GM21367 (cell line): Measurements from ENCODE around the gene GPR17.

Experiments
- ATAC-seq: cut with Tn5 transposase; IDR thresholded peaks from one replicate; pipeline ENCODE4 v1.9.1; 2021; ENCODE audit not compliant: unreplicated experiment

GPR17 gene

DNA sequence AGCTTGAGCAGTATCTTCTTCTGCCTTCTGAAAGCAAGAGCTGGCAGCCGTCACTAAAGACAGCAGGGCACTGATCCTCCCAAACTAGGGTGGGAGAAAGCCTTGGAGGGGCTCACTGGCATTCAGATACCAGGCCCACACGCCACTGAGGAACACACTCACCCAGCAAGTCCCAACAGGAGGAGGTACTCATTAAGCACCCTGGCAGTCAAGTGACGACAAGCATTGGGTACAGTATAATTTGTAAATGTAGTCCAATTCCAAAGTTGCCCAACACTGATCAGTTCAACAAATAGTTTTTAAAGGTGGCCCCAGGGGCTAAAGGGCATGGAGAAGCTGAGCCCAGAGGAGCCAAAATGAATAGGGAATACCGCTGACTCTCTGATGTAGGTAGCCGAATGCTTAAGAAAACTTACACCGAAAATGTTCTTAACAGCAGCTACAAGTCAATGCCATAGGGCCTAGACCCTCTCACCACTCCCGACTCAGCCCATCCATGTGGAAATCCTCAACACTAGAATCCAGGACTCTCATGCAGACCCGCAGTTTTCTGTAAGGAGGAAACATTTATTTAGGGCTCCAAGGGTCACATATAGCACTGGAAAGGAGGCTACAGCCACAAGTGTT, 19.4 kb downstream of the GPR17 start:
- ATAC-seq = no peak

DNA sequence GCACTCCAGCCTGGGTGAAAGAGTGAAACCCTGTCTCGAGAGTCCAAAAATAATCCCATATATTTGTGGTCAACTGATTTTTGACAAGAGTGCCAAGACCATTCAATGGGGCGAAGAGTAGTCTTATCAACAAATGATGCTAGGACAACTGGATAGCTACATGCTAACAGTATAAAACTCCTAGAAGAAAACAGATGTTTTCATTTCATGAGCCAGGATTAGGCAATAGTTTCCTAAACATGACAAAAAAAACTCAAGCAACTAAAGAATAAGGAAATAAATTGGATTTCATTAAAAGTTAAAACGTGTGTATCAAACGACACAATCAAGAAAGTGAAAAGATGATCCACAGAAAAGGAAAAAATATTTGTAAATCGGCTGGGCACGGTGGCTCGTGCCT, 23.1 kb downstream of the GPR17 start:
- ATAC-seq = no peak

- ATAC-seq = no peak
Observed at GRCh38 chr2:127670055-127670956, 24.4 kb downstream of the GPR17 start.

GRCh38 chr2:127670957-127671290, 25.0 kb downstream of the GPR17 start:
- ATAC-seq = no peak

DNA sequence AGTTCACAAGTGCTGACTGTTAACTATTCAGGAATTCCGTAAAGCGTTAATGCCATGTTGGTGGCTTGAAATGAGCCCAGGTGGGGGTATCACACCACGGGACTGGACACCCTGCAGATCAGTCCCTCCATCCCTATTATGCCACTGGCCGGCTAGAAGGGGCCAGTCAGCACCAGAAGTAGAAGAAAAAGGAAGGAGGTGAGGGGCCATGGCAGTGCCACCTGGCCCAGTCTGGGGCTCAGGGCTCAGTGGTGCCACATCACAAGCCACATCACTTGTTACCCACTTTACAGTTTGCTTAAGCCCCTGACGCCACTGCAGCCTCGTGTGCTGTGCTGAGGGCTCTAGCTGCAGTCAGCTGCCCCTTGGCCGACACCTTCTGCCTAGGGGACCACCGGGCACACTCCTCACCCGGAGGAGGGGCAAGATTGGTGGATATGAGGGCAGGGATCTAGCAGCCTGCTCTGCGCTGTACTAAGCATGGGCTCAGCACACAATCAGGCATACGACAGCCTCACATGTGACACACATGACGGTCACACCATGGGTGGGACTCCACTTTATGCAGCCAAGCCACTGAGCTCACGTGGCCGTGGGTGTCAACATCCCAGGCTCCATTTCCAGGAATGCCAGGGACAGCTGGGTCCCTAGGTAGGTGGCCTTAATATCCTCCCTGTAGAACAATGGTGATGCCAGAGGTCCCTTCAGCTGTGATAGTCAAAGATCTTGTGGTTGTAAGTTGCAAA, 25.8 kb downstream of the GPR17 start:
- no peak for ATAC-seq

DNA sequence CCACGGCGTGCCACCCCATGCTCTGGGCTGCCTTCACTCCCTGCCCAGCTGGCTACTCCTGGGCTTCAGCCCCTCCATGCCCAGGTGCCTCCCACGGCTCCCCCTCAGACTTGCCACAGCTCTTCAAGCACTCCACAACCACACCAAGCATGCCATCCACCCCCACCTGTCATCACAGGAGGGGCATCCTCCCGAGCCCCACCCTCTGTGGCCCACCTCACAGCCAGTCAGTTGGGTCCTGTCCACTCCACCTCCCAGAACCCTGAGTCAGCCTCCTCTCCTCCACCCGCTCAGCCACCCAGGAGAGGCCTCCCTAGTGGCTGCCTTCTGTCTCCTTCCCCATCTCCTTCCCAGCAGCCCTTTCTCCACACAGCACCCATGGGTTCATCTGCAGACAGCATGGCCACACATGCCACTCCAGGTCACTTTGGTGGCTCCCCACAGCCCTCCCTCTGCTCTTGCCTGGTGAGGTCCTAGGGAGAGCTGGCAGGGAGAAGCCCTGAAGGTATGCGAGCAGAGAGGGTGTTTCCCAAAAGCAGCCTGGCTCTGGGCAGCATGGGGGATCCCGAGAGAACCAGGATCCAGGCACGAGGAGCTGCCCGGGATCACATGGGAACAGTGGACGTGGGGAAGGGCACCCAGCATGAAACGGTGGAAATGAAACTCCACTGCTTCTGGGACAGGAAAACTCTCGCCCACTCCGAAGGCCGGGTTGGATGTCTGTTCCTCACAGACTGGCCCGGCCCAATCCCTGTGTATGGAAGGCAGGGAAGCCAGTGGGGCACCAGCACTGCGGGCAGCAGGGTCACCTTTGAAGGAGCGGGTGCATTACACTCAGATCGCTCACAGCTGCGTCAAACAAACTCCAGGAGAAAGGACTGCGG, 26.6 kb downstream of the GPR17 start:
- ATAC-seq = no peak

DNA sequence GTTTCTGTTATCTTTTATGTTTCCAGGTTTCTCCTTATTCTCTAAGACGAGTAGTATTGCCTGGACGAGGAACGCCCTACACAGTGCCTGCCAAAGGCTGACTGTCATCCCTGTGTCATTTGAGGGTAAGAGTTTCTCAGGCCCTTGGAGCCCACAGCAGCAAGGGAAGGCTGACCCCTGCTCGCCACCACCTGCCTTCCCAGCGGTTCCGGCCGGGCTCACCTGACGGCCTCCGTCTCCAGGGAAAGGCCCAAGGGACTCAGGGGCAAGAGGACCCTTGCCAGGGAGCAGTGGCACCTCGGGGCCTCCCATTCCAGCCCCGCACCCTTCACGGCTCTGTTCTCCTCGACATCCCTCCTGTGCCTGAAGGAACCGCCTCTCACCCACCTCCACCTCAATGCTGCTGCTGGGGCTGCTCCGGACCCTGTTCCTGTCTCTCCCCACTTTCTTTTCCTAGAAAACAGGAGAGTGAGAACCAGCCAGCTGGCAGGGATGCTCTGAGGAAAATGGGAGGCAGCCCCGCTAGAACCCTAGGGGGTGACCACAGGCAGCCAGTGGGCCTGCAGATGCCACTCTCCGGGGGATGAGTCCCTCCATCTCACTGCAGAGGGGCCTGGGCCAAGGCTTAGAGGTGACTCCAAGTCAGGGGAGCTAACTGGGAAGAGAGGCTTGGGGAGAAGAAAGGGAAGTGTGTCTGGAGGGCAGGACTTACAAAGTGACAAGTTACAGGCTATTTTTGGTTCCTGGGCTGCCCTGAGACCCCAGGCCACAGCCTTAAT, 27.5 kb downstream of the GPR17 start:
- ATAC-seq = no peak

- ATAC-seq = no peak
Observed at GRCh38 chr2:127674241-127675209, 28.6 kb downstream of the GPR17 start.

- no peak for ATAC-seq
Observed at GRCh38 chr2:127675331-127676261, 29.6 kb downstream of the GPR17 start, which contains the start of gene LIMS2. LIMS2 (minus strand) TSS chr2:127675530; CDS start chr2:127675024, 506 bp downstream.

GRCh38 chr2:127676906-127677305, 31.0 kb downstream of the GPR17 start:
- no peak for ATAC-seq

DNA sequence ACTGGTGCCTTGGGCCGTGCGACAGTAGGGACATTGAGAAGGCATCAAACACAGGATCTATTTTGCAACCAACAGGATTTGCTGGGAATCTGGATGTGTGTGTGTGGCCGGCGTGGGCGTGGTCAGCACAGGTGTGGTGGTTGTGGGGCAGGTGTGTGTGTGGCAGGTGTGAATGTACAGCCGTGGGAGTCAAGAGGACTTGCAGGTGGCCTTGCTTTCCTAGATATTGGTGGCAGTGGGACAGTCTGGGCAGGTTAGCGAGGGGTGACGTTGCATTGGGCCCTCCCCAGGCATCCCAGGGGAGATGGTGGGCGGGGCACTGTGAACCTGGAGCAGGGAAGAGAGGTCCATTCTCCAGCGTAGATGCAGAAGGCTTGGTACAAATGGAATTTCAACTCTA, 32.6 kb downstream of the GPR17 start:
- ATAC-seq = no peak

- no peak for ATAC-seq
Observed at GRCh38 chr2:127678991-127679390, 33.0 kb downstream of the GPR17 start.

DNA sequence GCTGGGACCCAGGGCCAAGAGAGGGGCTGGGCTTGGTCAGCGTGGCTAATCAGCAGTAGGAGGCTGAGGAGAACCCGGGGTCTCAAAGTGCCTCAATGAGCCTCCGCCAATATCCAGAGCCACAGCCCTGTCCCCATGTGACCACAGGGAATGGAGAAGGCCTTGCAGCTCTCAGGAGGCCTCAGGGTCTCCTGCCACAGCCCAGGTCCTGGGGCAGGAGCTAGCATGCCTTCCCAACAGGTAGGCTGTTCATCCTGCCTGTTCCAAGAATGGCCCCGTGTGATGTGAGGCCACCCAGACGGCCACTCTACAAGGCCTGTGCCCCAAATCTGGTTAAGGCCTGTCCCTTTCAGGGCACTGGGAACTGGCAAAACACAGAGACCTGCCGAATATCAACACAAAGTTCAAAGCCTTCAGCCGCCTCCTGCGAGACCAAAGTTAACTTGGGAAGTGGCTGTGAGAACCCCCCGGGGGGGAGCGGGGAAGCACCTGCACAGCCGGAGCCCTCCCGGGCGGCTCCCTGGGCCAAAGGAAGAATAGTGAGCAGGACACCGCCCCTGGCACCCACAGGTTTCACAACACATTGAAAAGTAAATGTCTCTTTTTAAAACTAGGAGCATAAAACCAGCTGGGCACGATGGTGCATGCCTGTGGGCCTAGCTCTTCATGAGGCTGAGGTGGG, 33.9 kb downstream of the GPR17 start:
- no peak for ATAC-seq

- no peak for ATAC-seq
Observed at GRCh38 chr2:127680706-127681287, 34.8 kb downstream of the GPR17 start.

- ATAC-seq = no peak
Observed at GRCh38 chr2:127681288-127681804, 35.4 kb downstream of the GPR17 start.

GRCh38 chr2:127681976-127682857, 36.3 kb downstream of the GPR17 start:
- no peak for ATAC-seq
